Left forelimb (tissue), 1 donor: ENCODE measurements around the gene TSPEAR.
"Not testable (repeated sequence)": the region's sequence is repeated elsewhere in the genome, so short reads cannot be mapped to it uniquely, and the experiment has no call there.

Experiments used
- DNase-seq: peaks from one replicate; pipeline ENCODE4 v3.0.0-alpha.2; 2018; ENCODE audit warnings: low spot score

Gene TSPEAR

DNA sequence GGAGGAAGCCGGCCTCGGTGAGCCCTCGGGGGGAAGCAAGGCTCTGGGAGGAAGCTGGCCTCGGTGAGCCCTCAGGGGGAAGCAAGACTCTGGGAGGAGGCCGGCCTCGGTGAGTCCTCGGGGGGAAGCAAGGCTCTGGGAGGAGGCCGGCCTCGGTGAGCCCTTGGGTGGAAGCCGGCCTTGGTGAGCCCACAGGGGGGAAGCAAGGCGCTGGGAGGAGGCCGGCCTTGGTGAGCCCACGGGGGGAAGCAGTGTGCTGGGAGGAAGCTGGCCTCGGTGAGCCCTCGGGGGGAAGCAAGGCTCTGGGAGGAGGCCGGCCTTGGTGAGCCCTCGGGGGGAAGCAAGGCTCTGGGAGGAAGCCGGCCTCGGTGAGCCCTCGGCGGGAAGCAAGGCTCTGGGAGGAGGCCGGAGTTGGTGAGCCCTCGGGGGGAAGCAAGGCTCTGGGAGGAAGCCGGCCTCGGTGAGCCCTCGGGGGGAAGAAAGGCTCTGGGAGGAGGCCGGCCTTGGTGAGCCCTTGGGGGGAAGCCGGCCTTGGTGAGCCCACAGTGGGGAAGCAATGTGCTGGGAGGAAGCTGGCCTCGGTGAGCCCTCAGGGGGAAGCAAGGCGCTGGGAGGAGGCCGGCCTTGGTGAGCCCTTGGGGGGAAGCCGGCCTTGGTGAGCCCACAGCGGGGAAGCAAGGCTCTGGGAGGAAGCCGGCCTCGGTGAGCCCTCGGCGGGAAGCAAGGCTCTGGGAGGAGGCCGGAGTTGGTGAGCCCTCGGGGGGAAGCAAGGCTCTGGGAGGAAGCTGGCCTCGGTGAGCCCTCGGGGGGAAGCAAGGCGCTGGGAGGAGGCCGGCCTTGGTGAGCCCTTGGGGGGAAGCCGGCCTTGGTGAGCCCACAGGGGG, 208.1 kb downstream of the TSPEAR start:
- not testable (repeated sequence) for DNase-seq

DNA sequence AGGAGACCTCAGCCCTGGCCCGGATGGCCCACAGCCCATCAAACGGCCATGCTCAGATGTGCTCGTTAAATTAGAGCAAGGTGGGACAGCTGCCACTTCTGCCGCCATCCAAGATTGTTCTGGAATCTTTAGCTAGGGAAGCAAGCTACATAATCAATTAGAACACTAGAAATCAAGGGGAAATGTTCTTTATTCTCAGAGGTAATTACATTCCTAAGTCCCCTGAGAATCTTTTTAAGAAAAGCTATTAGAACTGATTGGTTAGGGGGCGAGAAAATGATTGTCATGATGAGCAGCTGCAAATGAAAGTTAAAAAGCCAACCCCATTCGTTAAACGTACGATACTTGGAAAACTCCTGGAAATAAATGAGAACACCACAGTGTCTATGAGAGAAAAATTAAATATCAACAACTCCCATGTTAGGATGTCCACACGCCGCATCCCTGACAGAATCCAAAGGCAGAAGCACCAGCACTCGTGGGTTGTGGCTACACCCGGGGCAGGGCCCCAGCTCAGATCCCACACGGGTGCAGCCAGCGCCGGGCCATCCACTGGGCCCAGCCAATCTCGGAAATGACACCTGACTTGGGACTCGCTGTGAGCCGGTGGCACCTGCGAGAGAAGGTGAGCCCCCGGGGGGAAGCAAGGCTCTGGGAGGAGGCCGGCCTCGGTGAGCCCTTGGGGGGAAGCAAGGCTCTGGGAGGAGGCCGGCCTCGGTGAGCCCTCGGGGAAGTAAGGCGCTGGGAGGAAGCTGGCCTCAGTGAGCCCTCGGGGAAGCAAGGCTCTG, 209.0 kb downstream of the TSPEAR start:
- no peak for DNase-seq

DNA sequence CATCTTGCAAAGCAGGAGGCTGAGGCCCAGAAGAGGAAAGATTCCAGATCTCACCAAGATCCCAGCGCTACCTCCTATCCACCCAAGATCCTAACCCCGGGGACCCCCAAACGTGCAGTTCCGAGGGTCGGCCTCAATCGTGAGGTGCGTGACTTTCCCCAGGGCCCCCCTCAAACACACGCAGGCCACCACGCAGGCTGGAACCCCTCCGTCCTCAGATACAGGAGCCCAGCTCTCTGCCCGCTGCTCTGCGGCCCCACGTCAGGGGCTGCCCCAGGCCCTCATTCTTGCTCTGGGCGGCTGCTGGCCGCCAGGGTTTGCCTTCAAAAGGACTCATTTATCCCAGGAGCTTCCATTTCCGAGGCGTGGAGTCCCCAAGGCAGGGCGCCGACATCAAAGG, 211.3 kb downstream of the TSPEAR start:
- no peak for DNase-seq

DNA sequence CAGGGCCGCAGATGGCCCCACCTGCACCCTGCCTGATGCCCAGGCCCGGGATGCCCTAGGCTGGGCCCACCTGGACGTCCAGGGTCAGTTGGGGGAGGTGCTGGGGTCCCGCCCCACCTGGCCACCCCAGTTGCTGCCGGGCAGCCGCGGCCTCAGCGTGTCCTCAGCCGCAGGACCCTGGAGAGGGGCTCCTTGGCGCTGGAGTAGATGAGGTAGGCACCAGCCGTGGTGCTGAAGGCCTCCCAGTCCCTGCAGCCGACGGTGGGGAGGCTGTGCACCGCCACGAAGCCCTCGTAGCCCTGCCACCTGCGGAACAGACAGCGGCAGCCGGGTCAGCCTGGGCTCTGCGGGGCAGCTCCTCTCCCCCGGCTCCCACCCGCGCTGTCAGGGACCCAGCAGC, 211.7 kb downstream of the TSPEAR start:
- DNase-seq: no peak

DNA sequence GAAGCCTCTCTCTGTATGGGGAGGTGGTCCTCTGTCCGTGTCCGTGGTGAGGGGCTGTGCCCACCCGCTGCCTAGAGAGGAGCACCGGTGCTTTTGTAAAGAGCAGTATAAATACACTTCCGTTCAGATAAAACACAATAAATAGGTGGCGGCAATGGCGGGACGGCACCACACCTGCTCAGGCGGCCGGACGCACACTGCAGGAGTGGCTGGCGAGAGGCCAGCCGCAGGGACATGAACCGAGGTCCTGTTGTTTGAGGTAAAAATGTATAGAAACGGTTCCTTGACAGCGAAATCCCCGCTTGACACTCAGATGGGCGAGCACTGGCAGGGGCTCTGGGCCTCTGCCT, 212.2 kb downstream of the TSPEAR start:
- no peak for DNase-seq

DNA sequence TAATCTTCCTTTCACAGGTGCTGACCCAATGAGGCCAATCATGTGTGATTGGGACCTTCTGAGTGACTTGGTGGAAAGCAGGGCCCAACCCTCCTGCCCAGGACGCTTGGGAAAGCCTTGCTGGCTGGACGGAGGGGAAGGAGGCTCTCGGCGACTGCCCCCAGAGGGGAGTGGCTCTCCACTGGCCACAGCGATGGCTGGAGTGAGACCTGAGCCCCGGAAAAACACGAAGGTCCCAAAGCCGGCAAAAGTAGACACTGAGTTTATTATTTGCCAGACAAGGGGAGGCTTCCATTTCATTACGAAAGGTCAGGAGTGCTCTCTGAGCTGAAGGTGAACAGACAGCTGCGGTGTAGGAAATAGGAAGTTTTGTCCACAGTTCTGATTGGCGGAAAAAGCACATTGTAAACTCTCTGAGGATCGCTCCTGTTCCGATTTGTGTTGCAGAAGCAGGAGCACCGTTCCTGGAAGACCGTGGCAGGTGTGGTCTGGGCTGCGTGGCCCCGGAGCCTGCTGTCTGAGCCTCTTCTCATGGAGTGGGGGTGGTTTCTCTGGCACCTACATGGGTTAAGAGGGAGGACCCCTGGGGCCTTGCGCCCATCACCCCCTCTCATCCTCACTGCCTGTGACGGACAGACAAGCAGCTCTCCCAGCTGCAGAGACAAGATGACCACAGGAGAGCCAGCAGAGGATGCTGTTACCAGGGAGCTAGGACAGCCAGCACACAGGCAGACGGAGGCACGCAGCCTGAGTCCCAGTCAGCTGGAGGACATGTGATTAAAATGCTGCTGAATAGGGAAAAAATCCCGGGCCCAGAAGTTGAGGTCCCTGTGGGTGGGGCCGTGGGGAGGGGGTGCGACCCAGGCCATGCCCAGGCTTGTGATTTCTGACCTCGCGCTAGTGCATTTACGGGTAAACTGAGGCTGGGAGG, 212.8 kb downstream of the TSPEAR start:
- DNase-seq: no peak

DNA sequence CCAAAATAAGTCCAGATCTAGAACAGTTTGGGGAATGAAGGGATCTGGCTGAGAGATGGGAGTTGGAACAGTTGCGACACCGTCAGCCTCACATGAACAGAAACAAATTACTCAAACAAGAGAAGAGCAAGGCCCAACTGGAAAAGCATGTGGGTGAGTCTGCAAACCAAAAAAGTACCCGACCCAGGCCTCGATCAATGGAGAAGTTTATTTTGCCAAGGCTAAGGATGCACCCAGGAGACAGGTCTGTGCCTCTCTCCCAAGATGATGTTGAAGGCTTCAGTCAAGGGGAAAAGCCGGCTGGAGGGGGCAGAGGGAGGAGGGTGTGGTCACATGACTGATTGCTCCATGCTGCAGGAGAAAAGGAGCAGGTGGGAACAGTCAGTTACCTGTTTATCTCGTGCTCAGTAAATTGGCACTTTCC, 213.7 kb downstream of the TSPEAR start:
- no peak for DNase-seq

DNA sequence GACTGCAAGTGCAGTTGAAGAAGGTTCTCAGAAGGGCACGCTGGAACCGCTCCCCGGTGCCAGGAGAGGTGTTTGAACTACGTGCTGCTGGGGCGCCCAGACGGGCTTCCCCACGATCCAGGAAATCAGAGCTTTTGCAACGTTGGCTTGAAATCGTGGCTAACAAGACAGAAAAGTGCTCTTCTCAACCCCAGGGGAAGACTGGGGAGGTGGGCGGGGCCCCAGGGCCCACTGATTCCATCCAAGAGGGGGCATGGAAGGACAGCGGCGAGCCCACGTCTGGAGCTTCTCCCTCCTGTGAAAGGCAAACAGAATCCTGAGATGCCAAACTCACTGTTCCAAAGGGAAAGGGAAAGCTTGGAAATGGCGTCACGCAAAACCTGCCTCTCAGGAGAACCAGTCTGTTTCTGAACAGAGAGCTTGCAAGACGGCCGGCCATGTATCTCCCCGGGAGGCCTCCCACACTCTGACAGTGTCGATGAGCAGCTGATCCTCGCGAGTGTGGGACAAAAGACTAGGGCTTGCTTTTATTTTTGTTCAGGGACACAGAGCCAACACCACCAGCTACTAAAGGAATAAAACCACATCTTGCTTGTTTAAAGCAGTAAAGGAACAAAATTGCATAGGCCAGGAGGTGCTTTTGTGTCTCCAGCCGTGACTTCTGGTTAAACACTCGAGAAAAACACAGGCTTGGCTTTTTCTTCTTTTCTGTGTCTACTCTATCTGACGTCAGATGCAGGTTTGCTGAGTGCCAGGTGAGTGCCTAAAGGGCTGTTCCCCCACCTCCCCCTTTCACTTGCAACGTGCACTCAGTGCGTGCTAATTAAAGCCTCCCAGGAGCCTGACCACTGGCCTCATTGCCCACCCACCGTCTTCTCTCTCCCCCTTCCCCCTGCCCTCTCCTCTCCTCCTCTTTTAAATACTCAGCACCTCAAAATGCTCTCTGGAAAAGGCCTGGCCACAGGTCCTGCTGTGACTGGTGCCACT, 214.5 kb downstream of the TSPEAR start:
- DNase-seq: no peak

DNA sequence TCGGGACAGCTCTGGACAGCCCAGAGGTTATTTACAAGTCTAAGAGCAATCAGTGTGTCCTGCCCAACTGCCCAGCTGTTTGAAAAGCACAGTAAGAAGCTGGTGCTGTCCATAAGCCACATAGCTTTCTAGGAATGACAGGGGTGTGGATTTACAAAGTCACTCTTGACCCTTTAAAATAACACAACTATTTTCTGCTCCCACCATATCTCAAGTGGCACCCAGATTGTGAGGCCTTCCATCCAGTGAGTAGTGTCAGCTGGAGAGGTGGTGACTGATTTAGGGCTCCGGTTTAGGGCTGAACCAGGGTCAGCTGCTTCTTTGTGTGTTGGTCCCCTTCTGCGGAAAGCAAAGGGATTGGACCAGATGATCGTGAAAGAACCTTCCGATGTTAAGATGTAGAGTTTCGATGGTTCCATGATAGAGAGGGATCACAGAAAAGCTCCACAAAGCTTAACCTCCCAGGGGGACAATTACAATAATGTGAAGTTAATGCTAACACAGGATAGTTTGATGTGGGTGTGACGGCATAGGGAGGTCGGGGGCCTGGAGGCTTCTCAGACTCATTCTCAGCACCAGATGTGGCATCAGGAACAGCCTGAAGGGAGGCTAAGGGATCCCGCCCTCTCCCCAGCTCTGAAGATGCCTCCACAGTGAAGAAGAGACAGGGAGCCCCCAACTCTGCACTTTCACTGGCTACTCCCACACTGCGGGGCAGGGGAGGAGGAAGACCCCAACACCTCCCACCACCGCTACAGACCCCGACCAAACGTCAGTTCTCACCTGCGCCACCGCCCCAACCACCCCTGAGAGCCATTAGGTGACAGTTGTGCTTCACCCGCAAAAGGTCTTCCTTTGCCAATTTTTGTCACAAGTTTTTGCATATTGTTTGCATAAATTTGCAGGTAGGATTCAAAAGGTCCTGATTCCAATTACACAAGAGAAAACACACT, 215.5 kb downstream of the TSPEAR start:
- no peak for DNase-seq

DNA sequence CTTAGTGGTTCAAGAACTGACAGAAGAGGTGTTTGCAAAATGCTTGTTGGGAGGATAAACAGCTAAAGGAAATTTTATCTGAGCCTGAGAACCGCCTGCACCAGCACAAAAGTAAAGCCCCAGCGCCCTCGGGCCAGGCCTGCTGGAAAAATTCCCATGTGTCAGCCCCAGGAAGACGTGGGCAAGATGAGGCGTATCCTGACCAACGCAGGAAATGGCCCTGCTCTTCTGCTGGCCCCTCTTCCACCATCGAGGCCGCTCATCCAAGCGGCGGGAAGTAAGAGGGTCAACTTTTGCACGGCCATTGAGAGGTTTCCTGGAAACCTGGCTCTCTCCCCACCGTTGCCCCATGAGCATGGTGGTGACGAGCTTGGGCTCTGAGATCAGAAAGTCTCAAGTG, 216.4 kb downstream of the TSPEAR start:
- DNase-seq: no peak

DNA sequence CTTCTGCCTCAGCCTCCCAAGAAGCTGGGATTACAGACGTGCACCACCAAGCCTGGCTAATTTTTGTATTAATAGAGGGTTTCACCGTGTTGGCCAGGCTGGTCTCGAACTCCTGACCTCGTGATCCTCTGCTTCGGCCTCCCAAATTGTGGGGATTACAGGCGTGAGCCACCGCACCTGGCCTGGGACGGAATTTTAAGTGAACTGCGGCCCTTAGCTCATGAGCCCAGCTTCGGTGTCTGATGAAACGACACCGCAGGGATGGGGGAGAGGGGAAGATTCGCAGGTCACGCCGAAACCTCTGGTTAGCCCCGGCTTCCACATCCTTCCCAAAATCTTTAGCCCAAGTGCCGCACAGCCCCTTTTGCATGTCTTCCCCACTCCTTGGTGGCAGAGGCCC, 217.0 kb downstream of the TSPEAR start:
- DNase-seq: no peak

DNA sequence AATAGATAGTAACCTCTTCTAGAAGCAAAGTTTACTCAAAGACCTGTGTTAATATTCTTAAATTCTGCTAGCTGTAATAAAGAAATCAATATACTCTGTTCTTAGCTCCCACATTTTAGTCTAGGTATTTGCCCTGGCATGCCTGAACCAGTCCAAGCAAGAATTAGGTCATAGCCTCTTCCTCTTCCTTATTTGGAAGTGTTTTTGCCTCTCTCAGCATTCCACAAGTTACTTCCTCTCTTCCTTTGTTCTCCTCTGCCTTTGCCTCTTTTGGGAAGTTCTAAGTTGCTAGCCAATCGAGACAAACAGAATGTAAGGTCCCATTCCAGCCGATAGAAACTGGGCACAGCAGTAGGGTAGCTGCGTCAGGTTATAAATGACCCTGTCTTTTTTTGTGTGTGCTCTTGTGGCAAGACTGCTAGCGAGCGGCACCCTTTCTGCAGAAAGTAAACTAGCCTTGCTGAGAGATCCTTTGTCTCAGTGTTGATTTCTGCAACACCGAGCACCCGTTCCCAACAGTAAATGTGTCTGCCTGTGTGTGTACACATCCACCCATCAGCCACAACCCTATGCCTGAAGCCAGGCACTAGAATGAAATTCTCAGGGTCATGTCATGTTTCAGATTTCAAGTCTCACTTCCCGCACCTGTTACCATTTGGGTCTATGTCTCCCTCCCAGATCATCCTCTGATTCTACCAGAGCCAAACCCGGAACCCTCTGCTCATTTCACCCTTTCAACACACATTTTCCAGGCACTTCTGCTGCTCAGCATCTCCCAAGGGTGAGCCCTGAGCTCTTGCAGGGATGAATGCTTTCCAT, 218.6 kb downstream of the TSPEAR start:
- no peak for DNase-seq

DNA sequence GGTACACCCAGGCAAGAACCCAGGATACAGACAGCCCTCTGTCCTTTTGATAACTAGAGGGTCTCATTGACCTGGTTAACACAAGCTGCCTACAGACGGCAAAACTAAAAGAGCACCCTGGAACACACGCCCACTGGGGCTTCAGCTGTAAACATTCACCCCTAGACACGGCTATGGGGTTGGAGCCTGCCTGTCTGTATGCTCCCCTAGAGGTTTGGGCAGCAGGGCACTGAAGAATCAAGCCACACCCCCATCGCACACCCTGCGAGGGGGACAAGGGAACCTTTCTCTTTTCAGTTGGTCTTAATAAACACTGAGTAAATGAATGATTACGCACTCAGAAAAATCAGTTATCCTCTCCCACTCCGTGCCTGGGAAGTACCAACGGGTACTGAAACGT, 220.6 kb downstream of the TSPEAR start:
- no peak for DNase-seq

DNA sequence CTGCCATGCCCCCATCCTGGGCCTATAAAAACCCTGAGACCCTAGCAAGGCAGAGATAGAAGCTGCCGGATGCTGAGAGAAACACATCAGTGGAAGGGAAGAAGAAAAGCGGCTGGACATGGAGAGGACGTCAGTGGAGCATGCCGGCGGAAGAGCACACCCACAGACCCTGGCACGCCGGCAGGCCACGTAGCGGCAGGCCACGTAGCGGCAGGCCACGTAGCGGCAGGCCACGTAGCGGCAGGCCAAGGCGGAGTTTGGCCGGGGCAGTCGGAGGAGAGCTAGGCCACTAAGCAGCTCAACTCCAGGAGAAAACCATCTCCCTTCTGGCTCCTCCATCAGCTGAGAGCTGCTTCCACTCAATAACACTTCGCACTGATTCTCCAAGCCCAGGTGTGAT, 221.0 kb downstream of the TSPEAR start:
- no peak for DNase-seq

DNA sequence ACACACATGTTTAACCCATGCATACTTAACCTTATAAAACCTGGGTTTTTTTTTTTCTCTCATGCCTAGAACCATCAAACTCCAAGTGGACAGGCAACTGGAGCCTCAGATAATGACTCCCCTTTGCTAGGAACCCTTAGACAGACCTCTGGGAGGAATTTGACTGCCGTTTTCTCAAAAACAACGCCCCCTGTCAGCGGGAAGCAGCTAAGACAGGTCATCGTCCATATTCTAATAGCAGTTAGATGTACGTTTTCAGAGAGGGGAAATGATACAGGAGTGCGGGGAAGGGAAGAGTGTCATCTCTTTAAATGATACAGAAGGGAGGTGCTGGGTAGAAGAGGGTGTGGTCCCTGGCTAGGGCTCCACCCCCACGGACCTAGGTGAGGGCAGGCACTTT, 221.4 kb downstream of the TSPEAR start:
- DNase-seq: no peak

DNA sequence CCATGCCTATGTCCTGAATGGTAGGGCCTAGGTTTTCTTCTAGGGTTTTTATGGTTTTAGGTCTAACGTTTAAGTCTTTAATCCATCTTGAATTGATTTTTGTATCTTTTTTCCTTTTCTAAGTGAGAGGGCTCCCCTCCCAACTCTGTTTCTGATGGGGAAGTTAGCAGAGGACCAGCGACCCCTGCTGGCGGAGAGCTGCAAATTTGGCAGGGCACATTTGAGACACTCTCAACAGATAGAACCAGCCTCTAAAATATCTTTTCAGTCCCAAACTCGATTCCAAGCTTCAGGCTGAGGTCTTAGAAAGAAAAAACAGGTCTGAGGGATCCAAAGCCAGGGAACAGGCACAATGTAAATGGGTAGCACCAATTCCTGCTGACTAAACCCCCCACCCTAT, 223.5 kb downstream of the TSPEAR start:
- no peak for DNase-seq

DNA sequence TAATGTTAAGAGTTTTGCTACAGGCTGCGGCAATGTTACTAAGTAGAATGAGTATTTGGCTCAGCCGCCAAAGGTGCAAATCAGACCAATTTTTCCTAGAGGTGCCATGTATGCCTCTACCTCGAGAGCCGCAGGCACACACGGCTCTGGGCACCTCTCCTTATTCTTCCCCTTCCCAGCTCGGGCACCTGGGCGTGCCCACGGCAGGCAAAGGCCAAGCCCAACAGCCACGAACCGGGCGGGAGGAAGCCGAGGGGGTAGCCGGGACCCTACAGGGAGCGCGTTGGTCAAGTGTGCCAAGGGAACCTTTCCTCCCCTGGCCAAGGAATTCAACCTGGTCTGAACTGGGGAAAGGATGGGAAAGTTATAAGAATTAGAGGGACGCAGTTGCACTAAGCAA, 225.1 kb downstream of the TSPEAR start:
- no peak for DNase-seq

DNA sequence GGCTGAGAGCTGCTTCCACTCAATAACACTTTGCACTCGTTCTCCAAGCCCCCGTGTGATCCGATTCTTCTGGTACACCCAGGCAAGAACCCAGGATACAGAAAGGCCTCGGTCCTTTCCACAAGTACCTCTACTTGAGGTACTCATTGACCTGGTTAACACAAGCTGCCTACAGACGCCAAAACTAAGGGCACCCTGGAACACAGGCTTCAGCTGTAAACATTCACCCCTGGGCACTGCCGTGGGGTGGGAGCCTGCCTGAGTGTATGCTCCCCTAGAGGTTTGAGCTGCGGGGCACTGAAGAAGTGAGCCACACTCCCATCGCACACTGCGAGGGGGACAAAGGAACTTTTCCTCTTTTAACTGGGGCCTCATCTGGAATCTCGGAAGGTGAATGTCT, 225.6 kb downstream of the TSPEAR start:
- DNase-seq: no peak

DNA sequence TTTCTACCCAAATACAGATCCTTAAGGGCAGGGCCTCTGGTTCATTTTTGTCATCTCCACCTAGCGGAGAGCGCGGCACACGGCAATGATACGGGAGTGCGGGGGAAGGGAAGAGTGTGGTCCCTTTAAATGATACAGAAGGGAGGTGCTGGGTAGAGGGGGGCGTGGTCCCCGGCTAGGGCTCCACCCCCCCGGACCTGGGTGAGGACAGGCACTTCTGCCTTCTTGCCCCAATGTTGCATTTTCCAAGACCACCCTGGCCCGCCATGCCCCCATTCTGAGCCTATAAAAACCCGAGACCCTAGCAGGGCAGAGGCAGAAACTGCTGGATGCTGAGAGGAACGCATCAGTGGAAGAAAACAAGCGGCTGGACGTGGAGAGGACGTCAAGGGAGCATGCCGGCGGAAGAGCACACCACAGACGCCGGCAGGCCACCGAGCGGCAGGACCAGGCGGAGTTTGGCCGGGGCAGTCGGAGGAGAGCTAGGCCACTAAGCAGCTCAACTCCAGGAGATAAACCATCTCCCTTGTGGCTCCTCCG, 226.0 kb downstream of the TSPEAR start:
- DNase-seq: no peak
